ENCODE results near the gene ADGRV1.

The ADGRV1 gene

GRCh38 chr5:90613918-90614504 is 55.4 kb downstream of the ADGRV1 start:
- TF ChIP-seq REST (IDR thresholded peaks at IDR 0.05; ENCODE audit: insufficient read depth in 1 of 2, low read depth in 2 of 2, low read length in 2 of 2) (no peak), SIN3A (IDR thresholded peaks at IDR 0.05; ENCODE audit: borderline replicate concordance, insufficient read depth, low read length) (no peak), TAF1 (IDR thresholded peaks at IDR 0.05; ENCODE audit: borderline replicate concordance, insufficient read depth, low read length) (no peak)

- no peak for TF ChIP-seq REST (IDR thresholded peaks at IDR 0.05; ENCODE audit: insufficient read depth in 1 of 2, low read depth in 2 of 2, low read length in 2 of 2)
- no peak for TF ChIP-seq TAF1 (IDR thresholded peaks at IDR 0.05; ENCODE audit: borderline replicate concordance, insufficient read depth, low read length)
- TF ChIP-seq FOXP2 (optimal IDR thresholded peaks at IDR 0.05; ENCODE audit: borderline replicate concordance, extremely low read depth, extremely low read length, insufficient read depth) = no peak
- no peak for TF ChIP-seq SIN3A (IDR thresholded peaks at IDR 0.05; ENCODE audit: borderline replicate concordance, insufficient read depth, low read length)
- no peak for TF ChIP-seq POLR2AphosphoS5 (IDR thresholded peaks at IDR 0.05; ENCODE audit: low read depth, low read length)
Measured at GRCh38 chr5:90615355-90615754, 56.8 kb downstream of the ADGRV1 start.

- TF ChIP-seq POLR2AphosphoS5 (IDR thresholded peaks at IDR 0.05; ENCODE audit: low read depth, low read length) (no peak), REST (IDR thresholded peaks at IDR 0.05; ENCODE audit: insufficient read depth in 1 of 2, low read depth in 2 of 2, low read length in 2 of 2) (no peak), FOXP2 (optimal IDR thresholded peaks at IDR 0.05; ENCODE audit: borderline replicate concordance, extremely low read depth, extremely low read length, insufficient read depth) (no peak), TAF1 (IDR thresholded peaks at IDR 0.05; ENCODE audit: borderline replicate concordance, insufficient read depth, low read length) (no peak), SIN3A (IDR thresholded peaks at IDR 0.05; ENCODE audit: borderline replicate concordance, insufficient read depth, low read length) (no peak)
Measured at GRCh38 chr5:90618071-90618470, 59.5 kb downstream of the ADGRV1 start.

GRCh38 chr5:90621848-90622247 is 63.3 kb downstream of the ADGRV1 start:
- TF ChIP-seq SIN3A (IDR thresholded peaks at IDR 0.05; ENCODE audit: borderline replicate concordance, insufficient read depth, low read length) = no peak
- no peak for TF ChIP-seq TAF1 (IDR thresholded peaks at IDR 0.05; ENCODE audit: borderline replicate concordance, insufficient read depth, low read length)
- no peak for TF ChIP-seq REST (IDR thresholded peaks at IDR 0.05; ENCODE audit: insufficient read depth in 1 of 2, low read depth in 2 of 2, low read length in 2 of 2)
- no peak for TF ChIP-seq FOXP2 (optimal IDR thresholded peaks at IDR 0.05; ENCODE audit: borderline replicate concordance, extremely low read depth, extremely low read length, insufficient read depth)
- TF ChIP-seq POLR2AphosphoS5 (IDR thresholded peaks at IDR 0.05; ENCODE audit: low read depth, low read length) = no peak

GRCh38 chr5:90626493-90626892 is 67.9 kb downstream of the ADGRV1 start:
- no peak for TF ChIP-seq TAF1 (IDR thresholded peaks at IDR 0.05; ENCODE audit: borderline replicate concordance, insufficient read depth, low read length)
- no peak for TF ChIP-seq REST (IDR thresholded peaks at IDR 0.05; ENCODE audit: insufficient read depth in 1 of 2, low read depth in 2 of 2, low read length in 2 of 2)
- no peak for TF ChIP-seq POLR2AphosphoS5 (IDR thresholded peaks at IDR 0.05; ENCODE audit: low read depth, low read length)
- TF ChIP-seq FOXP2 (optimal IDR thresholded peaks at IDR 0.05; ENCODE audit: borderline replicate concordance, extremely low read depth, extremely low read length, insufficient read depth) = no peak
- TF ChIP-seq SIN3A (IDR thresholded peaks at IDR 0.05; ENCODE audit: borderline replicate concordance, insufficient read depth, low read length) = no peak

Data from PFSK-1 (cell line).